Measurements from ENCODE around the gene NTN1. TPM values are rescaled to one million over a fixed set of nuclear protein-coding genes. Genes with fewer than 3 reads are reported as not detected.

NTN1 gene
- total RNA-seq, 1 donor from 2014 or later: 1.1 TPM

DNA sequence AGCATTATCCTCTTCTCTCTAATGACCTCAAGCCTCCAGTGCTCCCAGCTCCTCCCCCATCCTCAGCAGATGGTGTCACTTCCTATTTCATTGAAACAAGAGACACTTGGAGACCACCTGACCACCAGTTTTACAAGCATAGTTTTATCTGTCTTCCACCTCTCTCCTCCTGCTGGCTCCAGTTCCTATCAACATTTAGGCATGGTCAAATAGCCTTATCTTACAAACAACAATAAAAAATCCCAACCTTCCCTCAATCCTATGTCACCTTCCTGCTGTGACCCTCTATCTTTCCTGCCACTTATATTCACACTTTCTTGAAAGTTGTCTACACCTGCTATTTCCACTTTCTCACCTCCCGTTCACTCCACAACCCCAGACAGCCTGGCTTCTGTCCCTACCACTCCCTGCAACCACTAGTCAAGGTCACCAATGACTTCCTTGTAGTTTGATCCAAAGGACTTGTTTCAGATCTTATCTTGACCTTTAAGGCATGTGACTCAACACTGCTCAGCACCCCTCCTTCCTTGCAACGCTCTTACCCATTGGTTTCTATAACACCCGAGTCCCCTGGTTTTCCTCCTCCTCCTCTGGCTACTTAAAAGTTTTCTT is 4.3 kb upstream of the NTN1 start:
- H3K36me3 Mint-ChIP-seq (ENCODE audit: low read depth): no peaks in the 10 kb centered on the region
- TF ChIP-seq CTCF (IDR thresholded peaks at IDR 0.05): no peak
- peaks cover 20% of the 10 kb centered on the region for H3K27me3 Mint-ChIP-seq
- DNase-seq (no peak), ATAC-seq (ENCODE audit: low read depth) (no peak)
- no peak overlapping the region for H3K4me3 Mint-ChIP-seq
- ChIA-PET CTCF (no interaction called here), POLR2A (no interaction called here)
- no peak overlapping the region for H3K27ac Mint-ChIP-seq
- H3K4me1 Mint-ChIP-seq: peaks cover 8% of the 10 kb centered on the region
- no peaks in the 10 kb centered on the region for H3K9me3 Mint-ChIP-seq
- intact Hi-C loops (cut with micrococcal nuclease): no loop called here

DNA sequence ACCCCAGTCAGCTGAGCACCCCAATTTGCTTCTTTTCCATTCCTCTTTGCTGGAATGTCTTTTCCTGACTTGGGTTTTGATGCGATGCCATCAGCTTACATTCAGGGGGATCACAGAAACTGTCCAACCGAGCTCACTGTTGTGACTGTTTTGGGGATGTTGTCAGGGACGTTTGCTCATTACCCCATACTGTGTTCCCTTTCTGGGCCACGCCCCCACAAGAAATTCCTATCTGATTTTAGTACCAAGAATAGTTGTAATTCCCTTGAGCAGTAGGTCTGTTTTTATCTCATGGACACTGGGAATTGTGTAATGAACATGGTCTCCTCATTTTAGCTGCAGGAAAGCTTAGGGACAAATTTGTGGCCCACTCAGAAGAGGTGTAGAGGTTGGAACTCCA is 2.6 kb upstream of the NTN1 start:
- Mint-ChIP-seq H3K4me3 (no peak overlapping the region), H3K9me3 (no peaks in the 10 kb centered on the region), H3K27ac (no peak overlapping the region), H3K27me3 (peaks cover 14% of the 10 kb centered on the region), H3K4me1 (peaks cover 16% of the 10 kb centered on the region), H3K36me3 (ENCODE audit: low read depth) (no peaks in the 10 kb centered on the region)
- CTCF ChIA-PET: no interaction called here
- no peak for TF ChIP-seq CTCF (IDR thresholded peaks at IDR 0.05)
- POLR2A ChIA-PET: no interaction called here
- intact Hi-C loops (cut with micrococcal nuclease): no loop called here
- ATAC-seq (ENCODE audit: low read depth) (no peak), DNase-seq (no peak)

GRCh38 chr17:9020096-9020823 is 1.1 kb upstream of the NTN1 start:
- H3K27ac Mint-ChIP-seq: no peak overlapping the region
- ChIA-PET CTCF (no interaction called here), POLR2A (interaction anchor here (1.0 to 1.1 kb wide), 2 partner anchors 54 to 584 kb away, joined by 3 read pairs; partner anchors contain the start of genes NDEL1 and PIK3R5)
- H3K9me3 Mint-ChIP-seq: no peaks in the 10 kb centered on the region
- ATAC-seq (ENCODE audit: low read depth) (peak; percentile 22), DNase-seq (no peak)
- peak overlapping the region; percentile 75 for H3K4me3 Mint-ChIP-seq
- H3K4me1 Mint-ChIP-seq: peaks cover 23% of the 10 kb centered on the region
- intact Hi-C loops (cut with micrococcal nuclease): loop anchor here (5.0 to 10.0 kb wide), 2 partner anchors 272 to 385 kb away; partner anchors contain the start of gene MYH10
- TF ChIP-seq CTCF (IDR thresholded peaks at IDR 0.05): no peak
- H3K36me3 Mint-ChIP-seq (ENCODE audit: low read depth): no peaks in the 10 kb centered on the region
- peaks cover 24% of the 10 kb centered on the region for H3K27me3 Mint-ChIP-seq

DNA sequence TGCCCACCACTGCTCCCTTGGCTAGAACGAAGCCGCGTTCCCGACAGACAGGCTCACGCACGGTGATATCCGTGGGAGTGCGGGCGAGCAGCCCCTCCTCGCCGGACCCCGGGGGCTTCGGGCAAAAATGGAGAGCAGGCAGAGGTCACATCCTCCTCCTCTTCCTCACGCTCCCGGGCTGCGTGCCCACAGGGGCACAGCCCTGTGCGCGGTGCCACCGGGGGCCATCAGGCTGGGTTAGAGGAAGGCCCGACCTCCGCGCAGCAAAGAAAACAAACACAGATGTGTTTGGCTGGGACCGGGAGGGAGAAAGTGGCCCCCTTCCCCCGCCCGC is 519 bp upstream of the NTN1 start:
- TF ChIP-seq CTCF (IDR thresholded peaks at IDR 0.05): no peak
- Mint-ChIP-seq H3K4me1 (peaks cover 23% of the 10 kb centered on the region), H3K36me3 (ENCODE audit: low read depth) (no peaks in the 10 kb centered on the region), H3K9me3 (no peaks in the 10 kb centered on the region), H3K27ac (no peak overlapping the region), H3K4me3 (peak overlapping the region; percentile 75), H3K27me3 (peaks cover 23% of the 10 kb centered on the region)
- intact Hi-C loops (cut with micrococcal nuclease): loop anchor here (1.0 to 10.0 kb wide), 4 partner anchors 17 to 386 kb away; partner anchors contain the start of gene MYH10
- DNase-seq (no peak), ATAC-seq (ENCODE audit: low read depth) (no peak)
- ChIA-PET POLR2A (interaction anchor here (0.6 to 1.3 kb wide), 4 partner anchors 12 to 55 kb away, joined by 3 to 6 read pairs (median 4); partner anchors contain the start of gene PIK3R5), CTCF (interaction anchor here (1.2 kb wide), 1 partner anchor 18 kb away, joined by 5 read pairs; no protein-coding TSS in a partner anchor)

DNA sequence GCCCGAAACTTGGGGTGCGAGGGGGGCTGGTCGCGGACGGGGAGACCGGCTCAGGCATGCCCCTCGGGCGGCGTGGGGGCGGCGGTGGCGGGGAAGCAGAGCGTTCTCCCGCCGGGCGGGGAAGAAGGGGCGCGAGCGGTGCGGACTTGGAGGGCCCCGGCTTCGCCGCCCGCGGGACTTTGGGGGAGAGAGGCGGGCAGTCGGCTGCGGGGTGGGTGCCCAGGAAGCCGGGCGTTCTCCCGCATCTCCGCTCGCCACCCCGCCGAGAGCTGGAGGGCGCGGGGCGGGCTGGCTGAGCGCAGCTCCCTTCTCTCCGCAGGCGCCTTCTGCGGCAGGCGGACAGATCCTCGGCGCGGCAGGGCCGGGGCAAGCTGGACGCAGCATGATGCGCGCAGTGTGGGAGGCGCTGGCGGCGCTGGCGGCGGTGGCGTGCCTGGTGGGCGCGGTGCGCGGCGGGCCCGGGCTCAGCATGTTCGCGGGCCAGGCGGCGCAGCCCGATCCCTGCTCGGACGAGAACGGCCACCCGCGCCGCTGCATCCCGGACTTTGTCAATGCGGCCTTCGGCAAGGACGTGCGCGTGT is 772 bp downstream of the NTN1 start:
- Mint-ChIP-seq H3K4me1 (peaks cover 23% of the 10 kb centered on the region), H3K27me3 (peaks cover 33% of the 10 kb centered on the region), H3K4me3 (peak overlapping the region; percentile 88), H3K27ac (no peak overlapping the region), H3K9me3 (no peaks in the 10 kb centered on the region), H3K36me3 (ENCODE audit: low read depth) (no peaks in the 10 kb centered on the region)
- CTCF ChIA-PET: interaction anchor here (1.2 kb wide), 1 partner anchor 19 kb away, joined by 5 read pairs; no protein-coding TSS in a partner anchor
- POLR2A ChIA-PET: interaction anchor here (1.3 kb wide), 1 partner anchor 56 kb away, joined by 6 read pairs; the partner anchor contains the start of gene PIK3R5
- ATAC-seq (ENCODE audit: low read depth) (no peak), DNase-seq (peak; percentile 39)
- intact Hi-C loops (cut with micrococcal nuclease): loop anchor here (1.0 to 10.0 kb wide), 4 partner anchors 19 to 387 kb away; partner anchors contain the start of gene MYH10
- TF ChIP-seq CTCF (IDR thresholded peaks at IDR 0.05): no peak
